Lung (tissue), 12 donors: ENCODE measurements around the gene DCN. TPM values are rescaled to one million over a fixed set of nuclear protein-coding genes. Genes with fewer than 3 reads are reported as not detected.

Source experiments
- ATAC-seq: fragments of 200-7000 bp; cut with Tn5 transposase; one replicate; pipeline ENCODE4 v1.9.1; 2020; ENCODE audit warnings: moderate number of reproducible peaks; ENCODE audit not compliant: insufficient read depth, low FRiP score
- DNase-seq, 3 donors: peaks; one replicate each; pipeline ENCODE4 v3.0.0-alpha.2; 2013 to 2017
- H3K27ac ChIP-seq, 2 donors: one replicate each; pipeline ENCODE4 v1.5.1; 2013; ENCODE audit warnings: mild to moderate bottlenecking in 2 of 2, moderate library complexity in 2 of 2, control low read depth in 1 of 2, inconsistent platforms in 1 of 2, low read depth in 1 of 2, low read length in 1 of 2
- H3K27me3 ChIP-seq, 3 donors: one replicate each; pipeline ENCODE4 v1.5.1; 2013; ENCODE audit warnings: low read length in 2 of 3; ENCODE audit not compliant: control insufficient read depth in 3 of 3, insufficient read depth in 3 of 3
- H3K36me3 ChIP-seq, 4 donors: one replicate each; pipeline ENCODE4 v1.5.1; 2013; ENCODE audit warnings: low read length in 4 of 4, mild to moderate bottlenecking in 1 of 4, moderate library complexity in 1 of 4; ENCODE audit not compliant: control insufficient read depth in 4 of 4, insufficient read depth in 4 of 4
- H3K4me1 ChIP-seq, 5 donors: one replicate each; pipeline ENCODE4 v1.5.1; 2013; ENCODE audit warnings: low read length in 5 of 5, mild to moderate bottlenecking in 2 of 5, moderate library complexity in 1 of 5; ENCODE audit not compliant: control insufficient read depth in 5 of 5, insufficient read depth in 5 of 5
- H3K4me3 ChIP-seq: one replicate; pipeline ENCODE4 v1.5.1; 2013; ENCODE audit warnings: mild to moderate bottlenecking, control low read depth, moderate library complexity
- H3K9ac ChIP-seq, 2 donors: one replicate each; pipeline ENCODE4 v1.5.1; 2013; ENCODE audit warnings: low read length in 2 of 2, control low read depth in 1 of 2; ENCODE audit not compliant: insufficient read depth in 1 of 2
- H3K9me3 ChIP-seq, 4 donors: one replicate each; pipeline ENCODE4 v1.5.1; 2013; ENCODE audit warnings: low read length in 3 of 4, mild to moderate bottlenecking in 1 of 4, moderate library complexity in 1 of 4; ENCODE audit not compliant: control insufficient read depth in 4 of 4, insufficient read depth in 3 of 4
- WGBS, 2 donors: extraction: QIAGEN DNeasy Blood & Tissue Kit; methylation state at CpG; one replicate each; pipeline ENCODE4 v1.1.7; 2013; 5-methylcytosine and 5-hydroxymethylcytosine counted together
- polyA plus RNA-seq, 2 donors: library from polyadenylated mRNA; stranded (reverse); fragments of 200-250 nt; gene quantifications; one replicate each; pipeline ENCODE4 v1.2.1, GENCODE V29; 2013
- total RNA-seq, 2 donors: library from RNA; depleted of rRNA in 1 of 2; stranded (reverse); fragments of >200 nt in 1 of 2; gene quantifications; one replicate each; pipeline ENCODE4 v1.2.1, GENCODE V29; 2014 to 2021
- TF ChIP-seq, protein P1 (sequence below): IDR thresholded peaks from 2 replicates; pipeline ENCODE4 v1.5.1; 2012; ENCODE audit warnings: mild to moderate bottlenecking; ENCODE audit errors: control extremely low read depth, extremely low read depth
- donor health status: control.
- donor health status: control.
- donor health status: Bipolar disorder and iron deficiency.
- donor health status: healthy.
- donor health status: DM: yes; HTN: yes; CAD: no.

DCN gene
- total and polyA plus RNA-seq, 4 donors: 178 to 1,047 (median 509) TPM

DNA sequence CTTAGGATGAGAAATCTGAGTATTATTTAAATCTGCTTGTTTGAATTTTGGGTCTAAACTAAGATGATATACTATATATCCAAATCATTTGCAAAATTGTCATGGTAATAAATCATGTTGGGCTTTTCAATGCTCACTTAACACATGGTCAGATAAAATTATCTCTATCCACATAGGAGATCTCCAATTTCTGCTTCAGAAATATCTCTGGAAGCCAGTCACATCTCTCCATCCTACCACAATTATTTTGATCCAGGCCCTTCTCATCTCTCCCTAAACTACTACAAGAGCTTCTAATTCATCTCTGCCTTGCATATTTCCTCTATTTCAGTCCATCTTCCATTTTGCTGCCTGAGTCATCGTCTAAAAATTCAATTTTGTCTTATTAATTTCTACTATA lies 3.8 kb downstream of the DCN start:
- TF ChIP-seq, protein P1, sequence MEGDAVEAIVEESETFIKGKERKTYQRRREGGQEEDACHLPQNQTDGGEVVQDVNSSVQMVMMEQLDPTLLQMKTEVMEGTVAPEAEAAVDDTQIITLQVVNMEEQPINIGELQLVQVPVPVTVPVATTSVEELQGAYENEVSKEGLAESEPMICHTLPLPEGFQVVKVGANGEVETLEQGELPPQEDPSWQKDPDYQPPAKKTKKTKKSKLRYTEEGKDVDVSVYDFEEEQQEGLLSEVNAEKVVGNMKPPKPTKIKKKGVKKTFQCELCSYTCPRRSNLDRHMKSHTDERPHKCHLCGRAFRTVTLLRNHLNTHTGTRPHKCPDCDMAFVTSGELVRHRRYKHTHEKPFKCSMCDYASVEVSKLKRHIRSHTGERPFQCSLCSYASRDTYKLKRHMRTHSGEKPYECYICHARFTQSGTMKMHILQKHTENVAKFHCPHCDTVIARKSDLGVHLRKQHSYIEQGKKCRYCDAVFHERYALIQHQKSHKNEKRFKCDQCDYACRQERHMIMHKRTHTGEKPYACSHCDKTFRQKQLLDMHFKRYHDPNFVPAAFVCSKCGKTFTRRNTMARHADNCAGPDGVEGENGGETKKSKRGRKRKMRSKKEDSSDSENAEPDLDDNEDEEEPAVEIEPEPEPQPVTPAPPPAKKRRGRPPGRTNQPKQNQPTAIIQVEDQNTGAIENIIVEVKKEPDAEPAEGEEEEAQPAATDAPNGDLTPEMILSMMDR: no peak
- DNase-seq: peak in 1 of 3 donors; percentile 40
- WGBS, 2 donors: 68 to 77% methylated on average over 1 of the region's 1 CpG
- Histone ChIP-seq H3K27me3 (no peaks in the 10 kb centered on the region), H3K4me1 (peaks cover 0 to 61% (median 0%) of the 10 kb centered on the region in 5 donors), H3K27ac (no peak overlapping the region), H3K9ac (peak overlapping the region; percentile 50 to 95), H3K9me3 (no peaks in the 10 kb centered on the region), H3K4me3 (no peak overlapping the region), H3K36me3 (peaks cover 0 to 19% (median 9%) of the 10 kb centered on the region in 4 donors)
- no peak for ATAC-seq

DNA sequence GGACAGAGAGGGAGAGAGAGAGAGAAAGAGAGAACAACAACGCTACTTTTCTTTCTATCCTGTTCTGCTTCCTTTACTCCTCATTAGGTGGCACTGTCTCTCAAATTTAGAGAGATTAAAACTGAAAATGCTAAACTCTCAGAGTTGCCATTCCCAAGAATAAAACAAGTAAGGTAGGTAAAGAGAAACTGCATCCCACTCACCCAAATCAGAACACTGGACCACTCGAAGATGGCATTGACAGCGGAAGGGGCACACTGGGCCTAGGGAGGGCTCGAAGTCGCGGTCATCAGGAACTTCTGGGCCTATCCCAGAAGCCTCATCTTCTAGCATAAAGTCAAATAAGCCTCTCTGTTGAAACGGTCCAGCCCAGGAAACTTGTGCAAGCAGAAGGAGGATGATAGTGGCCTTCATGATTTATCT lies 4.5 kb downstream of the DCN start:
- peak; percentile 31 for ATAC-seq
- H3K36me3 ChIP-seq: peaks cover 0 to 25% (median 12%) of the 10 kb centered on the region in 4 donors
- peak overlapping the region; percentile 0 to 11 for H3K27ac ChIP-seq
- TF ChIP-seq, protein P1: peak; percentile 12
- no peaks in the 10 kb centered on the region for H3K27me3 ChIP-seq
- 46 to 56% methylated on average over 7 of the region's 7 CpGs for WGBS, 2 donors
- H3K9me3 ChIP-seq: no peaks in the 10 kb centered on the region
- peaks cover 0 to 61% (median 0%) of the 10 kb centered on the region in 5 donors for H3K4me1 ChIP-seq
- H3K9ac ChIP-seq: peak overlapping the region in 1 of 2 donors; percentile 95
- no peak overlapping the region for H3K4me3 ChIP-seq
- DNase-seq: peak; percentile 49 to 88 (median 88)

DNA sequence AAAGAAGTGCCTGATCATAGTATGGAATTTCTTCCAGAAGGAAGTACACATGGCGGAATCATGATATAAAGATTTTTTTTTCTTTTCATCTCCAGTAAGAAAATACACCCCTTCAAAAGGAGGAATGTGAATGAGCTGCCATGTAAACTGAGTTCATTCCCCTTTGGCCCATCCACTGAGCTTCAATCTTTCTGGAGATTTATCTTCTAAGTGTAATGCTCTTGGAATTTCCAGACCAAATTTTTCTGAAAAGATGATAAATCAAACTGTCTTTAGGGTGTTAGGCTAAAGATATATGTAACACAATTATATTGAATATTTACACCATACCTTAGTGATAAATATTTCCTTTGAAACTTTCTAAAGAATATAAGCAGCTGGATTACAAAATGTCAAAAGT lies 5.2 kb downstream of the DCN start:
- Histone ChIP-seq H3K4me3 (no peak overlapping the region), H3K27me3 (no peaks in the 10 kb centered on the region), H3K27ac (peak overlapping the region in 1 of 2 donors; percentile 33), H3K9me3 (no peaks in the 10 kb centered on the region), H3K9ac (peak overlapping the region in 1 of 2 donors; percentile 95), H3K4me1 (peaks cover 0 to 63% (median 0%) of the 10 kb centered on the region in 5 donors), H3K36me3 (peaks cover 0 to 28% (median 13%) of the 10 kb centered on the region in 4 donors)
- TF ChIP-seq, protein P1: no peak
- peak in 2 of 3 donors; percentile 63 to 67 for DNase-seq
- 68 to 74% methylated on average over 1 of the region's 1 CpG for WGBS, 2 donors
- no peak for ATAC-seq

DNA sequence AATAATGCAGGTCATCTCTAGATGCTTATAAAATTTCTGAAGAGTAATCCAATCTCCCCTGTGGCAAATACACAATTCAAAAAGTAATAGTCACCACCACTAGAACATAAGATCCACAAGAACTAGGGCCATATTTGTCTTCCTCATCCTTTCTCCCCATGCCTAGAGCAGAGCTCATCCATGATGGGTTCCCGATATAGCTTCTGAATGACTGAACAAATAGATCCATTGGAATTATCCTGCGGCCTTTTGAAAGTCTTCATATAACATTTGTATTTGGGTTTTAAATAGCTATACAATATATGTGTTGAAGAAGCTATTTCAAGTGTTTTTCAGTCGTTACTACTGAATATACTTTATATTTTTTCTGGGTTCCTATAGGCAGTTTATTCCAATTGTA lies 5.7 kb downstream of the DCN start:
- Histone ChIP-seq H3K36me3 (peaks cover 0 to 29% (median 14%) of the 10 kb centered on the region in 4 donors), H3K27me3 (no peaks in the 10 kb centered on the region), H3K9ac (peak overlapping the region in 1 of 2 donors; percentile 95), H3K9me3 (no peaks in the 10 kb centered on the region), H3K4me1 (peaks cover 0 to 68% (median 0%) of the 10 kb centered on the region in 5 donors), H3K27ac (no peak overlapping the region), H3K4me3 (no peak overlapping the region)
- 81 to 84% methylated on average over 3 of the region's 3 CpGs for WGBS, 2 donors
- DNase-seq (peak in 1 of 3 donors; percentile 44), ATAC-seq (no peak)
- TF ChIP-seq, protein P1: no peak
